H9 (cell line): ENCODE results near the gene HM13. TPM values are rescaled to one million over a fixed set of nuclear protein-coding genes. Genes with fewer than 3 reads are reported as not detected.

Experiments
- DNase-seq: peaks from one replicate; pipeline ENCODE4 v3.0.0-alpha.2; 2017
- H2AFZ ChIP-seq: one replicate; pipeline ENCODE4 v1.6.1; 2013; ENCODE audit warnings: mild to moderate bottlenecking, low read length, control low read depth, moderate library complexity
- H2AK5ac ChIP-seq: 2 replicates; pipeline ENCODE4 v1.6.1; 2013; ENCODE audit warnings: low read length, control low read depth, mixed read lengths; ENCODE audit not compliant: insufficient read length
- H2BK120ac ChIP-seq: one replicate; pipeline ENCODE4 v1.6.1; 2013; ENCODE audit warnings: low read depth, mild to moderate bottlenecking, low read length, control low read depth, inconsistent platforms; ENCODE audit not compliant: poor library complexity, severe bottlenecking
- H2BK12ac ChIP-seq: 2 replicates; pipeline ENCODE4 v1.6.1; 2013; ENCODE audit warnings: low read length, control low read depth, mixed read lengths, low read depth; ENCODE audit not compliant: insufficient read length
- H2BK15ac ChIP-seq: 2 replicates; pipeline ENCODE4 v1.6.1; 2013; ENCODE audit warnings: low read depth, low read length, control low read depth
- H2BK20ac ChIP-seq: one replicate; pipeline ENCODE4 v1.6.1; 2013; ENCODE audit warnings: low read depth, mild to moderate bottlenecking, low read length, control low read depth, inconsistent platforms; ENCODE audit not compliant: poor library complexity, severe bottlenecking
- H2BK5ac ChIP-seq: 2 replicates; pipeline ENCODE4 v1.6.1; 2013; ENCODE audit warnings: low read length, control low read depth, mixed read lengths; ENCODE audit not compliant: insufficient read length
- H3K14ac ChIP-seq: 2 replicates; pipeline ENCODE4 v1.6.1; 2013; ENCODE audit warnings: low read length, control low read depth; ENCODE audit not compliant: insufficient read depth
- H3K18ac ChIP-seq: 2 replicates; pipeline ENCODE4 v1.6.1; 2013; ENCODE audit warnings: low read depth, mild to moderate bottlenecking, mixed read lengths, low read length, control low read depth; ENCODE audit not compliant: insufficient read length
- H3K23ac ChIP-seq: 2 replicates; pipeline ENCODE4 v1.6.1; 2013; ENCODE audit warnings: low read length, control low read depth, mixed read lengths, low read depth; ENCODE audit not compliant: insufficient read length
- H3K23me2 ChIP-seq: 2 replicates; pipeline ENCODE4 v1.6.1; 2013; ENCODE audit warnings: low read depth, mild to moderate bottlenecking, mixed read lengths, low read length, control low read depth; ENCODE audit not compliant: insufficient read length, poor library complexity, severe bottlenecking
- H3K27ac ChIP-seq: 2 replicates; pipeline ENCODE4 v1.5.1; 2013; ENCODE audit warnings: low read length, control low read depth, mixed read lengths, low read depth; ENCODE audit not compliant: insufficient read length
- H3K27me3 ChIP-seq: 2 replicates; pipeline ENCODE4 v1.6.1; 2013; ENCODE audit warnings: low read length, control low read depth, inconsistent platforms; ENCODE audit not compliant: insufficient read depth
- H3K4ac ChIP-seq: 2 replicates; pipeline ENCODE4 v1.6.1; 2013; ENCODE audit warnings: low read depth, mild to moderate bottlenecking, control low read depth, inconsistent platforms, low read length, moderate library complexity
- H3K4me1 ChIP-seq: 2 replicates; pipeline ENCODE4 v1.6.1; 2013; ENCODE audit warnings: low read length, control low read depth, inconsistent platforms; ENCODE audit not compliant: insufficient read depth
- H3K4me2 ChIP-seq: 2 replicates; pipeline ENCODE4 v1.6.1; 2013; ENCODE audit warnings: low read length, control low read depth, mixed read lengths; ENCODE audit not compliant: insufficient read length, insufficient read depth
- H3K56ac ChIP-seq: 2 replicates; pipeline ENCODE4 v1.6.1; 2013; ENCODE audit warnings: low read depth, mild to moderate bottlenecking, mixed read lengths, low read length, control low read depth; ENCODE audit not compliant: insufficient read length
- H3K79me1 ChIP-seq: 2 replicates; pipeline ENCODE4 v1.6.1; 2013; ENCODE audit warnings: low read depth, mild to moderate bottlenecking, moderate library complexity, low read length, control low read depth, inconsistent platforms; ENCODE audit not compliant: insufficient read depth, poor library complexity, severe bottlenecking
- H3K79me2 ChIP-seq: 2 replicates; pipeline ENCODE4 v1.6.1; 2013; ENCODE audit warnings: low read length, control low read depth, inconsistent platforms; ENCODE audit not compliant: insufficient read depth
- H3K9ac ChIP-seq: 2 replicates; pipeline ENCODE4 v1.6.1; 2013; ENCODE audit warnings: low read length, control low read depth, mixed read lengths; ENCODE audit not compliant: insufficient read length; ENCODE audit errors: extremely low read depth
- H3K9me3 ChIP-seq: one replicate; pipeline ENCODE4 v1.6.1; 2013; ENCODE audit warnings: low read depth, low read length, inconsistent platforms; ENCODE audit not compliant: control insufficient read depth
- H3T11ph ChIP-seq: one replicate; pipeline ENCODE4 v1.6.1; 2013; ENCODE audit warnings: mild to moderate bottlenecking, low read length, control low read depth, inconsistent platforms
- H4K20me1 ChIP-seq: one replicate; pipeline ENCODE4 v1.6.1; 2013; ENCODE audit not compliant: control insufficient read depth, insufficient read length, insufficient read depth
- H4K5ac ChIP-seq: 2 replicates; pipeline ENCODE4 v1.6.1; 2013; ENCODE audit warnings: low read depth, mild to moderate bottlenecking, mixed read lengths, low read length, control low read depth; ENCODE audit not compliant: insufficient read length
- H4K8ac ChIP-seq: replicated peaks from 2 replicates; pipeline ENCODE4 v1.6.1; 2013; ENCODE audit warnings: low read length, control low read depth, mixed read lengths, low read depth; ENCODE audit not compliant: insufficient read length
- H4K91ac ChIP-seq: 2 replicates; pipeline ENCODE4 v1.6.1; 2013; ENCODE audit warnings: low read depth, mild to moderate bottlenecking, moderate library complexity, mixed read lengths, low read length, control low read depth; ENCODE audit not compliant: insufficient read length
- H3K27ac Mint-ChIP-seq, 3 experiments: 2 replicates in 2 of 3; 3 replicates in 1 of 3; pipeline ENCODE4 v1.8.0; 2020 to 2021; ENCODE audit warnings: mixed read lengths in 3 of 3, mild to moderate bottlenecking in 1 of 3, moderate library complexity in 1 of 3
- H3K27me3 Mint-ChIP-seq: 2 replicates; pipeline ENCODE4 v1.8.0; 2021; ENCODE audit warnings: low read depth, mild to moderate bottlenecking, moderate library complexity, mixed read lengths
- H3K36me3 Mint-ChIP-seq, 3 experiments: 2 replicates in 2 of 3; 3 replicates in 1 of 3; pipeline ENCODE4 v1.8.0; 2020 to 2021; ENCODE audit warnings: low read depth in 3 of 3, mixed read lengths in 3 of 3; ENCODE audit not compliant: insufficient read depth in 1 of 3
- H3K4me1 Mint-ChIP-seq, 2 experiments: 2 replicates each; pipeline ENCODE4 v1.8.0; 2020; ENCODE audit warnings: mixed read lengths in 2 of 2
- H3K4me3 Mint-ChIP-seq, 2 experiments: 2 replicates in 1 of 2; 3 replicates in 1 of 2; pipeline ENCODE4 v1.8.0; 2020 to 2021; ENCODE audit warnings: mild to moderate bottlenecking in 2 of 2, mixed read lengths in 2 of 2, moderate library complexity in 1 of 2
- H3K9me3 Mint-ChIP-seq, 2 experiments: 2 replicates in 1 of 2; 3 replicates in 1 of 2; pipeline ENCODE4 v1.8.0; 2020; ENCODE audit warnings: mild to moderate bottlenecking in 2 of 2, mixed read lengths in 2 of 2, moderate library complexity in 1 of 2
- WGBS: extraction: QIAGEN DNeasy Blood & Tissue Kit; methylation state at CpG from one replicate; pipeline ENCODE4 v1.1.7; 2013; ENCODE audit warnings: missing lambda C conversion rate, low lambda C conversion rate, mixed read lengths; ENCODE audit not compliant: insufficient read length; ENCODE audit errors: extremely low coverage; 5-methylcytosine and 5-hydroxymethylcytosine counted together
- total RNA-seq: library from RNA; stranded (reverse); gene quantifications from 2 replicates; pipeline ENCODE4 v1.2.1, GENCODE V29; 2021
- TF ChIP-seq, protein P1 (sequence below): fragments of 200-600 bp; sonication (generic); conservative IDR thresholded peaks from 3 replicates; pipeline ENCODE4 v1.8.0; 2021; ENCODE audit warnings: antibody characterized with exemption, mild to moderate bottlenecking

Gene HM13
- total RNA-seq, 1 experiment from 2014 or later: 169 TPM

DNA sequence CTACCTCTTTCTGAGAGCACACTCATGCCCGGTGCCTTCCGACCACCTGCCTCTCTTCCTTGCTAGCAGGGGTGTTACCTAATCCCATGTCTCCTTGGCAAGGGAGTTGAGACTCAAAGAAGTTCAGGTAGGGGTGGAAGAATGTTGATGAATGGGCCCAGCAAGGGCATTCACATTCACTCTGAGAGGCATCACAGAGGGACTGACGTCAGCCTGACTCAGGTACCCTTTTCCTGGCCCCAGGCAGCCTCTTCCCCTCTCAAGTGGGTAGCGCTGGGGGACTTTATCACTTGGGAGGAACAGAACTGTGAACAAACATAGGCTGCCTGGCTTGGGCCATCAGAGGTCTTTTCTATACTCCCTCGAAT is 35.3 kb downstream of the HM13 start:
- H3K23me2 ChIP-seq: peaks cover 3% of the 10 kb centered on the region
- H3T11ph ChIP-seq: no peak overlapping the region
- Mint-ChIP-seq H3K27ac (peak overlapping the region in 1 of 3 experiments; percentile 91; a peak in 2 of 7 replicates), H3K9me3 (no peaks in the 10 kb centered on the region), H3K4me1 (peaks cover 0 to 11% of the 10 kb centered on the region in 2 experiments; a peak in 2 of 4 replicates), H3K36me3 (peaks cover 34 to 81% (median 51%) of the 10 kb centered on the region in 3 experiments), H3K4me3 (peak overlapping the region in 1 of 2 experiments; percentile 56; a peak in 2 of 5 replicates), H3K27me3 (no peaks in the 10 kb centered on the region)
- no peak overlapping the region for H3K27ac ChIP-seq
- no peaks in the 10 kb centered on the region for H3K9me3 ChIP-seq
- no peak overlapping the region for H2BK15ac ChIP-seq
- H3K79me1 ChIP-seq: no peaks in the 10 kb centered on the region
- H3K56ac ChIP-seq: no peak overlapping the region
- no peaks in the 10 kb centered on the region for H3K79me2 ChIP-seq
- H2AK5ac ChIP-seq: no peak overlapping the region
- H3K27me3 ChIP-seq: no peaks in the 10 kb centered on the region
- H3K23ac ChIP-seq: no peak overlapping the region
- H2BK5ac ChIP-seq: no peak overlapping the region
- no peak overlapping the region for H2BK20ac ChIP-seq
- no peak overlapping the region for H3K4me2 ChIP-seq
- H4K20me1 ChIP-seq: no peaks in the 10 kb centered on the region
- H4K5ac ChIP-seq: no peak overlapping the region
- WGBS: no CpG with 5 or more reads among the region's 5 CpGs
- H4K91ac ChIP-seq: no peak overlapping the region
- H3K18ac ChIP-seq: no peak overlapping the region
- H2BK12ac ChIP-seq: no peak overlapping the region
- DNase-seq: no peak
- H3K14ac ChIP-seq: no peak overlapping the region
- TF ChIP-seq, protein P1, sequence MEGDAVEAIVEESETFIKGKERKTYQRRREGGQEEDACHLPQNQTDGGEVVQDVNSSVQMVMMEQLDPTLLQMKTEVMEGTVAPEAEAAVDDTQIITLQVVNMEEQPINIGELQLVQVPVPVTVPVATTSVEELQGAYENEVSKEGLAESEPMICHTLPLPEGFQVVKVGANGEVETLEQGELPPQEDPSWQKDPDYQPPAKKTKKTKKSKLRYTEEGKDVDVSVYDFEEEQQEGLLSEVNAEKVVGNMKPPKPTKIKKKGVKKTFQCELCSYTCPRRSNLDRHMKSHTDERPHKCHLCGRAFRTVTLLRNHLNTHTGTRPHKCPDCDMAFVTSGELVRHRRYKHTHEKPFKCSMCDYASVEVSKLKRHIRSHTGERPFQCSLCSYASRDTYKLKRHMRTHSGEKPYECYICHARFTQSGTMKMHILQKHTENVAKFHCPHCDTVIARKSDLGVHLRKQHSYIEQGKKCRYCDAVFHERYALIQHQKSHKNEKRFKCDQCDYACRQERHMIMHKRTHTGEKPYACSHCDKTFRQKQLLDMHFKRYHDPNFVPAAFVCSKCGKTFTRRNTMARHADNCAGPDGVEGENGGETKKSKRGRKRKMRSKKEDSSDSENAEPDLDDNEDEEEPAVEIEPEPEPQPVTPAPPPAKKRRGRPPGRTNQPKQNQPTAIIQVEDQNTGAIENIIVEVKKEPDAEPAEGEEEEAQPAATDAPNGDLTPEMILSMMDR: no peak
- no peak overlapping the region for H2BK120ac ChIP-seq
- H2AFZ ChIP-seq: no peak overlapping the region
- H3K4ac ChIP-seq: no peak overlapping the region
- no peaks in the 10 kb centered on the region for H3K4me1 ChIP-seq
- no peak overlapping the region for H4K8ac ChIP-seq
- no peak overlapping the region for H3K9ac ChIP-seq
